ENCODE data around the gene XRCC3.

Gene XRCC3

GRCh38 chr14:103705504-103706284 lies 9.6 kb downstream of the XRCC3 start:
- DNase-seq, result no peak

GRCh38 chr14:103705118-103705503 lies 10.1 kb downstream of the XRCC3 start:
- DNase-seq, result no peak

DNA sequence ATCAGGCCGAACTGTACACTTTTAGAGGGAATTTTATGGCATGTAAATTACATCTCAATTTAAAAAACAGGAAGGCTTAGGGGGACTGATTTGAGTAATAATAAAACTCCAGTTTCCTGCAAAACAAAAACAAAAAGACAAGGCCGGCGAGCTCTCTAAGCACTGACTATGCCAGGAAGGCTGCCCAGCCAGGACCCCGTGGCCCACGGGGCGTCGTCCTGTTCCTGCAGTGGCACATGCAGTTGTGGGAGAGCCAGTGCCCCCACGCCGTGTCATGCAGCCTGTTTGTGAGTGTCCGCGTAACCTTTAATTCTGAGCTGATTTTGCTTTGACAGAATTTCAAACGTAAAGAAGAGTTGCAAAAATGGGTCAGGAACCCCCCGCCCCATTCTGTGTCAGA lies 10.5 kb downstream of the XRCC3 start:
- no peak for DNase-seq

- DNase-seq, result no peak
These were observed 11.5 kb downstream of the XRCC3 start for GRCh38 chr14:103703433-103704385.

- DNase-seq, result no peak
These were observed 12.5 kb downstream of the XRCC3 start for GRCh38 chr14:103702497-103703432.

DNA sequence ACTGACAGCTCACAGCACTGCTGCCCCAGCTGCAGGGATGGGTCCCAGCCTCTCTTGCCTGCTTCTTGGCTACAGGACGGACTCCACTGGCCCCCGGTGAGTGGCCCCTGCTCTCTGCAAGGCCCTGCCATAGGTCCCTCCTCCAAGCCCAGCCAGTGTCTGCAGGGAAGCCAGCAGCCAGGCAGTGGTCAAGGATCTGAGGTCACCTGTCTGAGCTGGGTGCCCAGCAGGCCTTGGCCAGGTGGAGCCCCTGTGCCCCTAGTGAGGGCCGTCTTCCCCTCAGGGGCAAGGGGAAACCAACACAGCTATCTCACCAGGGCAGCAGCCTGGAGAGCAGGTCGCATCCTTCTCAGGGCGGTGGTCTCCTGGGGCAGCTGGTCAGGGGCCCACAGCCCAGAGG lies 13.2 kb downstream of the XRCC3 start:
- DNase-seq, result no peak

DNA sequence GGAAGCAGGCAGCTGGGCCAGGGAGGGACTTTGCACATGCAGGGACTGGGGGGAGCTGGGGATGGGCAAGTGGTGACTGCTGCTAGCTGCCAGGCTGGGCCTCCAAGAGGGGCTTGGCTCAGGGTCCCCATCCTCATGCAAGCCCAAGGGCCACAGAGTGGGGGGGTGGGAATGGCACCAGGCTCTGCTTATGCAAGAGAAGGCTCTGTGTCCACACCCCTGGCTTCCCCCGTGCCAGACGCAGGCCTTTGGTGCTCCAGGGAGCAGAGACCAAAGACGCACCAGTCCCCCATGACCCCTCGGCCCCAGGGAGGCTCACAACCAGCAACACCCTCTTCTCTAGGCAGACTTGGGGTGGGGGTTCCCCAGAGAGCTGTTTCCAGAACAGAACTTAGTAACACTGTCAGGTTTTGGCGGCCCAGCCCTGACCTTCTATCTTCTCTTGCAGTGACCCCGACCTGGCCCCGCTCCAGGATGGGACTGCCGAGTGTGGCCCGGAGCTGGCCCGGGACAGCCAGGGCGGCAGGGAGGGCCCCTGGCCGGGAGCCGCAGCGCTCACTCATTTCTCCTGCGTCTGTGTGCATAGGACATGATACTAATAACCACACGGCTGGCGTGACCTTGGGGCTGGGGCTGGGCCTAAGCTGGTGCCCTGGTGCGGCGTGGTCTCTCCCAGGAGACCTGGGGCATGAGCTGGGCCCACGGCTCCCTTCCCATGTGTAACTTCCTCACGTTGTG lies 14.3 kb downstream of the XRCC3 start:
- DNase-seq, result no peak

DNA sequence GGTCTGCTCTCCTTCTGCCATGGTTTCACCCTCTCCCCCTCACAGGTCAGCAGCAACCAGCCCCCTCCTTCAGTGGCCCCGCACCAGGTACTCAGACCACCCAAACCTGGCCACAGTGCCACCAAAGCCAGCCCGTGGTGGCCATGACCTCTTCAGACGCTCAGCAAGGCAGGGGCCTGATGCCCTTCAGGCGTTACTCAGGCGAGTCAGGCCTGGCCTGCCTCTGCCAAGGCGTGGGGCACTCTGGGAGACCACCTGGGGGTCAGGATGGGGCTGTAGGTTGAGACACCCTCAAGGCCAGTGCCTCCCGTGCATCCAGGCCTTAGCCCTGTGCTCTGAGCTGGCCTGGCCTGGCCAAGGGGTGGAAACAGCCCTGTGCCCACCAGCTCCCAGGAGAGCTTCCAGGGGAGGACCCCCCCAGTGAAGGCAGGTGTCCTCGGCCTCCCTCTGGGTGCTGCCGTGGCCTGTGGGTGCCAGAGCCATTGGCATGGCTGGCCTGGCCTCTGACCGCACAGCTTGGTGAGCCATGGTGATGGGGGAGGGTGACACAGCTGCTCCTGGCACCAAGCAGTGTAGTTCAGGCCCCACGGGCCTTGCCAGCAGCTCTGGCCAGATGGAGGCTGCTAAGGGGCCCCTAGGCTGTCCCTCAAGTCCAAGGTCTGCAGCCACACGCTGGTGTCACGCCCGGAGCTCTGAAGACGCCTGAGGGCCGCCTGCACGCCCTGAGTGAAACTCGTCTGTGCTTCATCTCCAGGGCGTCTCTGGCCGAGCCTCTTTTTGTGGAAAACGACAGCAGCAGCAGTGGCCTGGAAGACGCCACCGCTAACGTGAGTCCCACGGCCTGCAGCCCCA lies 15.1 kb downstream of the XRCC3 start:
- DNase-seq, result no peak

- no peak for DNase-seq
These were observed 16.0 kb downstream of the XRCC3 start for GRCh38 chr14:103699261-103699661.

- no peak for DNase-seq
These were observed 16.6 kb downstream of the XRCC3 start for GRCh38 chr14:103698380-103699260.

- DNase-seq, result no peak
These were observed 17.5 kb downstream of the XRCC3 start for GRCh38 chr14:103697603-103698379.

GRCh38 chr14:103697206-103697602 lies 18.0 kb downstream of the XRCC3 start:
- DNase-seq, result no peak

DNA sequence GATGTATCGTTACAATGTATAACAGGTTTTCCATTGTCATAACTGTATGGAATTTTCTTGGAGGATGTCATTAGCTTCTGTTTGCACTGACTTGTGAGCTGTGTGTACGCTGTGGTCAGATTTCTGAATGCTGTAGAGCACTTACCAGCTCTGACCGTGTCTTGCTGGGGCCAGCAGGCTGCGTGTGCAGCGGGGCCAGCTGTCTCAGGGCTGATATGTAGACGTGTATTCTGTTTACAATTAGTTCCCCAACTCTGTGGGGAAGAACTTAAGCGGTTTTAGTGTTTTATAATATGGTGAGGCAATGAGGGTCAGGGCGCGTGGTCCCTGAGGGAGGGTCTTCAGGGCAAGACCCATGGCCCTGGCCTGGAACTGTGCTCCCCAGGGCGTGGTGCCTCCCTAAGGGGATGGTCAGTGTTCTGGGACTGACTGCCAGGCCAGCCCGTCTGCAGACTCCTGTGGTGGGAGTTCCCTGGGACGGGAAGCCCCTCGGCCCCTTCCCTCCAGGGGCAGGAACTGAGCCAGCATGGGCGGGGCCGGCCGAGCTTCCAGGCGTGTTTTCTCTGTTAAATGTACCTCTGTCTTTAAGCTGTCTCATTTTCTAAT lies 18.7 kb downstream of the XRCC3 start:
- no peak for DNase-seq

DNA sequence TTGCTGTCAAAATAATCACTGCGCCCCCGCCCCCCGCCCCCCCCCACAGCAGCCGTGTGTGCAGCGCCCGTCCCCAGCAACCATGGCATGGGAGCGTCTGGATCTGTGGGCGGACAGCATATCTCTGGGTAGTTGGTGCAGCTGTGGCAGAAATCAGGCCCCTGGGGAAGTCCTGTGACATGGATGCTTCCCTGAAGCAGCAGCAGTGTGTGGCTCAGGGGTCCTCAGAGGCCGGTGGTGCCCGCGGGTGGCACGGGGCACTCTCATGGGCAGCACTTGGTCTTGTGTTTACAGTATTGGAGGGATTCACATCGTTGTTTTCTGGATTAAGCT lies 19.2 kb downstream of the XRCC3 start:
- peak; percentile 16 for DNase-seq

DNA sequence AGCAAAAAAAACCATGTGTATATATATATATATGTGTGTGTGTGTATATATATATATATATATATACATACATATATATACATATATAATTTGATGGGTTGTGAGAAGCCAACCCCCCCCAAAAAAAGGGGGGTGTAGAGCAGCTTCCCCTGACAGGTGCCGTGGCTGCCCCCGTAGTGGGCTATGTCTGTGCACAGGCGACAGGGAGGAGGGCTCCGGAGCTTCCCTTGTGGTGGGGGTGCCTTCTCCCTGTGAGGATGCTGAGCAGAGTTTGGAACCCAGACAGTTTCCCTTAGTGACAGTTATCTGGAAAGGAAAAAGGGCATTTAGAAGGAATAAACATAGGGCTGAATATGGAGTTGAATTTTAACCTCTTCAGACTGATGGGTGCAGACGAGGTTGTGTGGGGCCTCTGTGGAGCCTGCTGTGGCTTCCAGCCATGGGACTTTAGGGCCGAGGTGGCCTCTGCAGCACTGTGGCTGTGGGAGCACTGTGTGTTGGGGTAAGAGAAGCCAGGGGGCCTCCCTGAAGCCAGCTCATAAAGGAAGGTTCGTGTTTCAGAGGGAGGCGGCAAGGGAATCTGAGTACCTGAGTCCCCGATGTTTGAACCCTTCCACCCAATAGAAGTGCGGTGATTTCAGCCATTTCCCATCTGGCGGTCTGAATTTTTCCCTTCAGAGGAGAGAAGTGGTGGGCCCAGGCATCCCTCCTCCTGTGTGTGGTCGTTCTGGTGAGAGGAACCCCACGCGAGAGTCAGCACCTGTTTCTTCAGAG lies 19.8 kb downstream of the XRCC3 start:
- no peak for DNase-seq

GRCh38 chr14:103694572-103695026 lies 20.7 kb downstream of the XRCC3 start:
- no peak for DNase-seq

- DNase-seq, result no peak
These were observed 21.7 kb downstream of the XRCC3 start for GRCh38 chr14:103693515-103693914.

GRCh38 chr14:103692871-103693270 lies 22.4 kb downstream of the XRCC3 start:
- no peak for DNase-seq
